ENCODE measurements around the gene C1QTNF2.
"Not testable (repeated sequence)": the region's sequence is repeated elsewhere in the genome, so short reads cannot be mapped to it uniquely, and the experiment has no call there.

Gene C1QTNF2

DNA sequence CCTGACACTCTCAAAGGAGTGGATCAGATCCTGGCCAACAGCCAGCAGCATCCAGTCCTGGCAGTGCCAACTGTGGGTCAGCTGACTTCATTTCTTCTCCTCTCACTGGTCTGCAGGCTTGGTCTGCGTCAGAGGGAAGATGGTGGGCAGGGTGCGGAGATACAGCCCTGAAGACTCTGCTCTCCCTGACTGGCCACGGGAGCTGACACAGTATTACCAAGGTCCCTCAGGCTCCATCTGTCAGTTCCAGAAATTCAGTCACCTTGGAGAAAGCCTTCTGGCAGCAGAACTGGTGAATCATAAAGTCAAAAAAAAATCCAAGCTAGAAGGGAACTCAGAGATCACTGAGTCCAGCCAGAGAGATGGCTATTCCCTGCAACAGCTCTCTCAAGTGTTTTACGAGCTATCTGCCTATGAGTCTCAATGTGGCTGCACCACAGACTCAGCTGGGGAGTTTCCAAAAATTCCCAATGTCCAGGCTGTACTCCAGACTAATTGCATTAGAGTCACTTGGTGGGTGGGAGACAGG, 27.9 kb downstream of the C1QTNF2 start:
- Histone ChIP-seq H3K4me1 (ENCODE audit: insufficient read depth, insufficient read length) (no peaks in the 10 kb centered on the region), H3K4me3 (ENCODE audit: insufficient read length, low read depth) (no peak overlapping the region), H3K36me3 (ENCODE audit: insufficient read depth, insufficient read length, low read length) (no peaks in the 10 kb centered on the region), H3K9me3 (ENCODE audit: insufficient read depth, low read length) (no peaks in the 10 kb centered on the region), H3K27me3 (ENCODE audit: insufficient read depth, insufficient read length) (no peaks in the 10 kb centered on the region), H3K9ac (ENCODE audit: insufficient read length, low read depth) (no peak overlapping the region)
- DNase-seq (ENCODE audit: low read depth, low spot score): no peak
- no peak for TF ChIP-seq SUZ12 (IDR thresholded peaks at IDR 0.05; ENCODE audit: extremely low read depth, insufficient read depth, insufficient read length)
- TF ChIP-seq ZNF274 (IDR thresholded peaks at IDR 0.05; ENCODE audit: low read depth, low read length): no peak
- TF ChIP-seq YY1 (IDR thresholded peaks at IDR 0.05; ENCODE audit: insufficient read depth, insufficient read length): no peak

DNA sequence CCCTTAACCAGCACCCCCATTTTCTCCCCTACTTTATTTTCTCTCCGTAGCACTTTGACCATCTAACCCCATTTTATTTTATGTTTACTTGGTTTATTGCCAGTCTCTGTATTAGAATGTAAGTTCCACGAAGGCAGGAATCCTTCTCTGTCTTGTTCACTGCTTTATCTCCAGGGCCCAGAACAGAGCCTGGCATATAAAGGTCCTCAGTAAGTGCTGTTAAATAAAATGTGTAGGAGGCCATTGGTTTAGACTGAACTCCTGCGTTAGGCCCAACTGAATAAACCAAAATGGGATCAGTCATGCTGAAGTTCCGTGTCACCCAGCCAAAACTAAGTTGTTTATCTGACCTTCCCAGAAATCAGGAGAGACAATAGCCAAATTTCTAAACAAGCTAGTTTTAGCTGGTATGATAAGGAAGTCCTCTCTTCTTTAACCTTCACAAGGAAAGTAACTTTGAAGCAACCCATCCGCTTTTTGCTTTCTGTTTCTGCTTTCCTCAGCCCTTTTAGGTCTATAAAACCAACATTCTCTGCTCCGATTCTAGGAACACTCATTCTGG, 29.0 kb downstream of the C1QTNF2 start:
- H3K9ac ChIP-seq (ENCODE audit: insufficient read length, low read depth): no peak overlapping the region
- DNase-seq (ENCODE audit: low read depth, low spot score): no peak
- TF ChIP-seq SUZ12 (IDR thresholded peaks at IDR 0.05; ENCODE audit: extremely low read depth, insufficient read depth, insufficient read length) (no peak), YY1 (IDR thresholded peaks at IDR 0.05; ENCODE audit: insufficient read depth, insufficient read length) (no peak), ZNF274 (IDR thresholded peaks at IDR 0.05; ENCODE audit: low read depth, low read length) (no peak)
- H3K9me3 ChIP-seq (ENCODE audit: insufficient read depth, low read length): no peaks in the 10 kb centered on the region
- no peaks in the 10 kb centered on the region for H3K27me3 ChIP-seq (ENCODE audit: insufficient read depth, insufficient read length)
- H3K36me3 ChIP-seq (ENCODE audit: insufficient read depth, insufficient read length, low read length): no peaks in the 10 kb centered on the region
- no peaks in the 10 kb centered on the region for H3K4me1 ChIP-seq (ENCODE audit: insufficient read depth, insufficient read length)
- no peak overlapping the region for H3K4me3 ChIP-seq (ENCODE audit: insufficient read length, low read depth)

DNA sequence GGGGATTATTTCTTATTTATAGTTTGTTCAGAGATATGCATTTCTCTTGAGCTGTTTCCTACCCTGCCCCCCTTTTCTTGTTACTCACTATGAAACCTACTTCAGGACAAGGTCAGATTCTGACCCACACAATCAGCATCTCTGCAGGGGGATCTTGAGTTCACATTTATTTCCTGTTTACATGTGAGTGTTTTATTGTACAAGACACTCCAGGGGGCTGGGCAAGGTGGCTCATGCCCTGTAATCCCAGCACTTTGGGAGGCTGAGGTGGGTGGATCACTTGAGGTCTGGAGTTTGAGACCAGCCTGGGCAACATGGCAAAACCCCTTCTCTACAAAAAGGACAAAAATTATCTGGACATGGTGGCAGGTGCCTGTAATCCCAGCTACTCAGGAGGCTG, 29.9 kb downstream of the C1QTNF2 start:
- not testable (repeated sequence) for H3K27me3 ChIP-seq (ENCODE audit: insufficient read depth, insufficient read length); H3K9me3 ChIP-seq (ENCODE audit: insufficient read depth, low read length); H3K4me3 ChIP-seq (ENCODE audit: insufficient read length, low read depth); DNase-seq (ENCODE audit: low read depth, low spot score); H3K9ac ChIP-seq (ENCODE audit: insufficient read length, low read depth); H3K4me1 ChIP-seq (ENCODE audit: insufficient read depth, insufficient read length); H3K36me3 ChIP-seq (ENCODE audit: insufficient read depth, insufficient read length, low read length)

DNA sequence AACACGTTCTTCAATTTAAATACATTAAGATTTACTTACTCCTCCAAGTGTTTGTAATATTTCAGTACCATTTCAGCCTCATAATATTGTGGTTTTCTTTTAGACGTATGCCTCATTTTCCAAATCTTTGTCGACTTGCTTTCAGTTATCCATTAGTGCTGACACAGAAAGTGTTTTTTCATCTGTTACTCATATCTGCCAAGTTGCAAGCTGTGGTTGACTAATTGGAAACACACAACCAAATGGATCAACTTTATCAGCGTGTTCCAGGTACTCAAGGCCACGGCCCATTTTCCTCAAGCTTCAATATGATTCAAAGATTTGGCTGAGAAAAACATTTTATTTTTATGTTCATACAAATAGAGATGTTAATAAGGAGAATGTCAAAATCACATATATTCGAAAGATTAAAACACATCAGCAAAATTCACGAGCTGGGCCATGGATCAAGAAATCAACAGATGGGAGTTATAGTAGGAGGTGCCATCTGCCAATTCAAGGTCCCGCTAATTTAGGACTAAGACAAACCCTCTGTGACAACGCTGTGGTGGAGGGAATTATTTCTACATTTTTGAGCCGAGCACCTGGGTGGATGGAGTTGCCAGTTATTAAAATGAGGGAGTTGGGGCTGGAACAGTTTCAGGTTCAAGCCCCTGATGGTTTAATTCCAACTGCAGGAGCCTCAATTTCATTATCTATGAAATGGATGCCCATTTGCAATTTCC, 30.9 kb downstream of the C1QTNF2 start:
- DNase-seq (ENCODE audit: low read depth, low spot score): no peak
- Histone ChIP-seq H3K9ac (ENCODE audit: insufficient read length, low read depth) (no peak overlapping the region), H3K9me3 (ENCODE audit: insufficient read depth, low read length) (no peaks in the 10 kb centered on the region), H3K36me3 (ENCODE audit: insufficient read depth, insufficient read length, low read length) (no peaks in the 10 kb centered on the region), H3K4me1 (ENCODE audit: insufficient read depth, insufficient read length) (no peaks in the 10 kb centered on the region), H3K27me3 (ENCODE audit: insufficient read depth, insufficient read length) (no peaks in the 10 kb centered on the region), H3K4me3 (ENCODE audit: insufficient read length, low read depth) (no peak overlapping the region)
- TF ChIP-seq YY1 (IDR thresholded peaks at IDR 0.05; ENCODE audit: insufficient read depth, insufficient read length) (no peak), SUZ12 (IDR thresholded peaks at IDR 0.05; ENCODE audit: extremely low read depth, insufficient read depth, insufficient read length) (no peak), ZNF274 (IDR thresholded peaks at IDR 0.05; ENCODE audit: low read depth, low read length) (no peak)

DNA sequence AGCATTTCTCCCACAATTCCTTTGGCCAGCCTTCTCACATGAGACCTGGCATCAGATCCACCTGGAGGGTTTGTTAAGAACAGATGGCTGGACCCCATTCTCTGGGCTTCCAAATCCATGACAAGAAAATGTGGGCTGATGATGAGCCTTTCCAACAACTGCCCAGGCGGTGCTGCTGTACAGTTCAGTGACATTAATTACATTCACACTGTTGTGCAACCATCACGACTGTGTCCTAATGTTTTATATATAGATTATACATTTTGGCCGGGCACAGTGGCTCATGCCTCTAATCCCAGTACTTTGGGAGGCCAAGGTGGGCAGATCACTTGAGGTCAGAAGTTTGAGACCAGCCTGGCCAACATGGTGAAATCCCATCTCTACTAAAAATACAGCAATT, 35.7 kb downstream of the C1QTNF2 start:
- H3K9me3 ChIP-seq (ENCODE audit: insufficient read depth, low read length); H3K9ac ChIP-seq (ENCODE audit: insufficient read length, low read depth); DNase-seq (ENCODE audit: low read depth, low spot score); H3K4me3 ChIP-seq (ENCODE audit: insufficient read length, low read depth); H3K27me3 ChIP-seq (ENCODE audit: insufficient read depth, insufficient read length); H3K36me3 ChIP-seq (ENCODE audit: insufficient read depth, insufficient read length, low read length); H3K4me1 ChIP-seq (ENCODE audit: insufficient read depth, insufficient read length): not testable (repeated sequence)

DNA sequence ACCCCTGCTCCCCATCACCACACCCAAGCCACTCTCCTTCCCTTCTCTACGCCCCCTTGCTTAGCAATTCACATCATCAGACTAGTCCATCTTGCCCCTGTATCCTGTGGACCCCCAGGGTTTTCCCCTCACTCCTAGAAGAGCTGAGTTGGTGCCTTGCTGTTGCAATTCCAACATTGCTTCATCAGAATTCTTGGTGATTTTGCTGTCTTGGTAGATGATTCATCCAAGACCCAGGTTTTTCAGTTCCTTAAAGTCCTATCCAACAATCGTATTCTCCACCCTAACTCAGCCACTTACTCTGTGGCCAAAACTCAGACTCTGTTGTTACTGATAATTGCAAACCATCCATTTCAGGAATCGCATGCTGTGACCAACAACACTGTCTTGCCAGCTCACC, 36.7 kb downstream of the C1QTNF2 start:
- TF ChIP-seq ZNF274 (IDR thresholded peaks at IDR 0.05; ENCODE audit: low read depth, low read length): no peak
- no peak for TF ChIP-seq SUZ12 (IDR thresholded peaks at IDR 0.05; ENCODE audit: extremely low read depth, insufficient read depth, insufficient read length)
- TF ChIP-seq YY1 (IDR thresholded peaks at IDR 0.05; ENCODE audit: insufficient read depth, insufficient read length): no peak
- DNase-seq (ENCODE audit: low read depth, low spot score): no peak

DNA sequence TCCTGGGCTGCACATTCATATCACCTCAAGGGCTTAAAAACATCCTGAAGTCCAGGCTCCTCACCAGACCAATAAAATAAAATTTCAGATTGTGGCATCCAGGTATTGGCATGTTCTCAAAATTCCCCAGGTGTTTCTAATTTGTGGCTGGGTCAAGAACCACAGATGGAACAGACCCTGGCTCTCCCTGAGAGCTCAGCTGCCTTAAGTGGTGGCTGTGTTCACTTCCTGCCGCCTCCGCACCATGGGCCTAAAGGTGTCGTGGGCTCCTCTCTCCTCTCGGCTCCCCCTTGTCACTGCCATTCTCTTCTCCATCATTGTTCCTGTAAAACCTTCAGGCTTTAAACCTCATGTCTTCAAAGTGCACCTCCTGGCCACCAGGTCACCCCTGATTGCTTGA, 40.2 kb downstream of the C1QTNF2 start:
- TF ChIP-seq ZNF274 (IDR thresholded peaks at IDR 0.05; ENCODE audit: low read depth, low read length) (no peak), SUZ12 (IDR thresholded peaks at IDR 0.05; ENCODE audit: extremely low read depth, insufficient read depth, insufficient read length) (no peak)
- Histone ChIP-seq H3K4me1 (ENCODE audit: insufficient read depth, insufficient read length) (no peaks in the 10 kb centered on the region), H3K4me3 (ENCODE audit: insufficient read length, low read depth) (no peak overlapping the region), H3K27me3 (ENCODE audit: insufficient read depth, insufficient read length) (no peaks in the 10 kb centered on the region), H3K36me3 (ENCODE audit: insufficient read depth, insufficient read length, low read length) (no peaks in the 10 kb centered on the region), H3K9ac (ENCODE audit: insufficient read length, low read depth) (no peak overlapping the region), H3K9me3 (ENCODE audit: insufficient read depth, low read length) (no peaks in the 10 kb centered on the region)
- DNase-seq (ENCODE audit: low read depth, low spot score): no peak

More for the DNA sequence above, 36.7 kb downstream of the C1QTNF2 start:
- H3K4me1 ChIP-seq (ENCODE audit: insufficient read depth, insufficient read length): no peaks in the 10 kb centered on the region
- no peak overlapping the region for H3K9ac ChIP-seq (ENCODE audit: insufficient read length, low read depth)
- no peaks in the 10 kb centered on the region for H3K36me3 ChIP-seq (ENCODE audit: insufficient read depth, insufficient read length, low read length)
- H3K9me3 ChIP-seq (ENCODE audit: insufficient read depth, low read length): no peaks in the 10 kb centered on the region
- no peak overlapping the region for H3K4me3 ChIP-seq (ENCODE audit: insufficient read length, low read depth)
- no peaks in the 10 kb centered on the region for H3K27me3 ChIP-seq (ENCODE audit: insufficient read depth, insufficient read length)
